GM21526 (cell line): ENCODE data around the gene SHANK2.

ENCODE experiments used
- ATAC-seq: cut with Tn5 transposase; IDR thresholded peaks from one replicate; pipeline ENCODE4 v1.9.1; 2021; ENCODE audit warnings: moderate library complexity; ENCODE audit not compliant: unreplicated experiment, low FRiP score

The SHANK2 gene

GRCh38 chr11:71204748-71205664 is 47.4 kb downstream of the SHANK2 start:
- ATAC-seq, result no peak

GRCh38 chr11:71204294-71204693 is 48.1 kb downstream of the SHANK2 start:
- no peak for ATAC-seq

GRCh38 chr11:71203681-71204080 is 48.7 kb downstream of the SHANK2 start:
- no peak for ATAC-seq

GRCh38 chr11:71202966-71203365 is 49.4 kb downstream of the SHANK2 start:
- ATAC-seq, result no peak

- ATAC-seq, result no peak
Observed at GRCh38 chr11:71202598-71202944, 49.8 kb downstream of the SHANK2 start.
